ENCODE data around the gene MYO3B.

Gene MYO3B

DNA sequence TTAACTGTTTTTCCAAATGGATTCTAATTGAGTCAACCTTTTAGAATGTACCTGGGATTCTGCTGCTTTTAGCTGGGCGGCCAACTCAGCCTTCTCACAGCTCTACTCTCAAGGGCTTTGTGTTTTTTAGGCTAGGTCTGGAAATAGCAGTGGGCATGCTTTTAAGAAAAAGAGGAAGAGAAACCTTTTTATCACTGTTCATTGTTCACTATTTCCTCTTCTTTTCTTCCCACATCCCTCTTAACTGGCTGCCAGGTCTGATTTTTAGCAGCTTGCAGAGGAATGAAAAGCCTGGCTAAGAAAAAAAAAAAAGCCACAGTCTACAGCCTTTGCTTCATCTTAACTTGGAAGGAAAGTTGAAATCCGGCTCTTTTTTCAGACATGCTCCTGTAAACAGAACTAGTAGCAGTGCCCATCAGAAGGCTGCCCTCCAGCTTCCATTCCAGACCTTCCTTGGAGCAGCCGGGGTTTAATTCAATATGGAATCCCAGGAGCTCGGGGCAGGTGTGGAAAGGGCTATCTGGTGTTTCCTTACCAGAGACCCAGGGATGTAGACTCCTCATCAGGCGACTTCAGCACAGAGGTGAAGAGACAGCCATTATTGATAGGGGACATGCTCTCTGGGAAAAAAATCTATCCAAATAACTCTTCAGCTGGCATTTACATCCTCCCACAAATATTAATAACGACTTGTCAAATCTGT lies 230.7 kb downstream of the MYO3B start:
- no peak overlapping the region for H3K4me3 ChIP-seq (ENCODE audit: low read depth, low read length)
- DNase-seq (ENCODE audit: low read depth) = peak; percentile 7
- no peak for TF ChIP-seq CTCF (IDR thresholded peaks at IDR 0.05; ENCODE audit: insufficient read depth, low read depth, low read length, missing control alignments)

DNA sequence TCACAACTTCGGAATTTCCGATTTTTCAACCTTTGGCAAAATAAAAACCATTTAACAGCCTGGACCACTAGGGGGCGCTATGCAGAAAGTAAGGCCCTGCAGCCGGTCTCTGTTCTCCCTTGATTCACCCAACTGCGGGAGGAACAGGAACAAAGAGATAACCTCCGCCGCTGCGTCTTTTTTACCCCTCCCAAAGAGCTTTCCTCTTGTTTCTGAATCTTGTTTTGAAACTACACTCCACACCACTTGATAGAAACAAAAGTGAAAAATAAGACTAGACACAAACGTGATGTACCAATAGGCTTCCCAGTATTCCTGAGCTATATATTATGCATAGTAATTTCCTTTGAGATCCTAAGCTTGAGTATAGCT lies 231.2 kb downstream of the MYO3B start:
- H3K4me3 ChIP-seq (ENCODE audit: low read depth, low read length) = no peak overlapping the region
- DNase-seq (ENCODE audit: low read depth) = peak; percentile 79
- peak; percentile 74 for TF ChIP-seq CTCF (IDR thresholded peaks at IDR 0.05; ENCODE audit: insufficient read depth, low read depth, low read length, missing control alignments)

DNA sequence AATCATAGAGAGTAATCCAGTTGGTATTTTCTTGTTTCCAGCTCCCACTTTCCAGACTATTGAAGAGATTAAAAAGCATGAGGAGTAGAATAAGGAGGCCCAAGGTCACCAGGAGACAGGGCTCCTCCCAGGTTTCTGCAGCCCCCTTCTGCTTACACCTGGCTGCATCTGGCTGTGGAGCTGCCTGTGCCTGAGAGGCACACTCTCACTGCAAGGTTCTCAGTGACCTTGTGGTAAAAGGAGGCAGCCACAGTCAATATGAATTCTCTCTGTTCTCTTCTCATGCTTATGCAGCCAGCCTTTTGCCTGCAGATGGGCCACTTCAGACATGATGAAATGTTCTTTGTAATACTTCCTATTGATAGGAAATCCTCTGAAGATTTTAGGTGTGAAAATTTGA lies 233.7 kb downstream of the MYO3B start:
- H3K4me3 ChIP-seq (ENCODE audit: low read depth, low read length) = no peak overlapping the region
- no peak for TF ChIP-seq CTCF (IDR thresholded peaks at IDR 0.05; ENCODE audit: insufficient read depth, low read depth, low read length, missing control alignments)
- DNase-seq (ENCODE audit: low read depth) = no peak

DNA sequence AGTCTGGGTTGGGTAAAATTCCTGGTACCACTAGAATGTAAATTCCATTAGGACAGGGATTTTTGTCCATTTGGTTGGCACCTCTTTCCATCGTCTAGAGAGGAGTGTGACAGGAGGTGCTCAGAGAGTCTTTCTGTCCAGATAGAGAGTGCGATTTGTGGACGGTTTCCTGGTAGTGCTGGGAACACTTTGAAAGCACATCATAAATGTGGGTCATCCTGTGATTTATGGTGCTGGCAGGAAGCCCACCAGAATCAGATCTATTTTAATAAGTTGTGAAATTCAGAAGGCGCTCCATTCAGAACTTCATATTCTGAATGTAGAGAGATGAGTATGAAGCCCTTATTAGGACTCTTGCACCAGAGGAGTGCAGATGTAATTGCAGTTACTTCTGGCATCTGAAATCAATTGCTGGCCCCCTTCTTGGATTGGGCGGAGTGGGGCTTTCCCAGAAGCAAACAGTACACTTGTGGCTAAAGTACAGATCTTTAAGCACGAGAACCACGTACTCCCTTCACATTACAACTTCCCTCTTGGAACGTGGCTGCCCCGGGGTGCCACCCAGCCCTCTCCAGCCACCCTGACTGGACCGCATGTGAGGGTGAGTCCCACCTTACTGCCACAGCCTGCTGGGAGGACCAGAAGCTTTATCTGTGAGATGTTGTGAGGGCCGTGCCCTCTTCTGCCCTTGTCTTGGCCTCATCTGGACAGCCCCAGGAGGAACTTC lies 243.2 kb downstream of the MYO3B start:
- no peak for TF ChIP-seq CTCF (IDR thresholded peaks at IDR 0.05; ENCODE audit: insufficient read depth, low read depth, low read length, missing control alignments)
- H3K4me3 ChIP-seq (ENCODE audit: low read depth, low read length) = no peak overlapping the region
- DNase-seq (ENCODE audit: low read depth) = no peak

GRCh38 chr2:170423919-170424318 lies 246.0 kb downstream of the MYO3B start:
- DNase-seq (ENCODE audit: low read depth) = no peak
- TF ChIP-seq CTCF (IDR thresholded peaks at IDR 0.05; ENCODE audit: insufficient read depth, low read depth, low read length, missing control alignments) = no peak
- H3K4me3 ChIP-seq (ENCODE audit: low read depth, low read length) = no peak overlapping the region

- DNase-seq (ENCODE audit: low read depth) = no peak
- TF ChIP-seq CTCF (IDR thresholded peaks at IDR 0.05; ENCODE audit: insufficient read depth, low read depth, low read length, missing control alignments) = no peak
- H3K4me3 ChIP-seq (ENCODE audit: low read depth, low read length) = no peak overlapping the region
Measured at GRCh38 chr2:170425281-170425751, 247.4 kb downstream of the MYO3B start.

Data from GM12865 (cell line).